Cardiac muscle cell (in vitro differentiated cells and primary cell): ENCODE measurements around the gene CGB5. TPM values are rescaled to one million over a fixed set of nuclear protein-coding genes. Genes with fewer than 3 reads are reported as not detected.

ENCODE experiments used
- DNase-seq, 2 donors: peaks; one replicate each; pipeline versions ENCODE4 v3.0.0 to v3.0.0-alpha.2; 2010 to 2017; ENCODE audit warnings: low read depth in 1 of 2, low spot score in 1 of 2
- H3K27ac ChIP-seq: fragments of 200-600 bp; sonication (generic); 2 replicates; pipeline ENCODE4 v1.5.1; 2016
- H3K27me3 ChIP-seq: fragments of 200-600 bp; sonication (generic); 2 replicates; pipeline ENCODE4 v1.6.0; 2016; ENCODE audit warnings: control low read depth
- H3K36me3 ChIP-seq: fragments of 200-600 bp; sonication (generic); 2 replicates; pipeline ENCODE4 v1.5.1; 2016; ENCODE audit warnings: control low read depth
- H3K4me1 ChIP-seq: fragments of 200-600 bp; sonication (generic); 2 replicates; pipeline ENCODE4 v1.8.1; 2017; ENCODE audit warnings: low read depth, mild to moderate bottlenecking, mixed run types
- H3K4me3 ChIP-seq: fragments of 200-600 bp; sonication (generic); 2 replicates; pipeline ENCODE4 v1.5.1; 2016; ENCODE audit warnings: mild to moderate bottlenecking
- H3K9me3 ChIP-seq: fragments of 200-600 bp; sonication (generic); 2 replicates; pipeline ENCODE4 v1.5.1; 2017; ENCODE audit warnings: low read depth, mild to moderate bottlenecking, control low read depth
- CTCF ChIP-seq: IDR thresholded peaks from 2 replicates; pipeline ENCODE4 v1.5.1; 2012; ENCODE audit warnings: low read depth, mild to moderate bottlenecking, low read length
- polyA plus RNA-seq: library from polyadenylated mRNA; unstranded; fragments of >200 nt; fragmentation: Nextera tagmentation; extraction: Ambion mirVana; gene quantifications from 2 replicates; pipeline ENCODE4 v1.2.1, GENCODE V29; 2016
- total RNA-seq: library from RNA; depleted of rRNA; stranded (reverse); fragments of >200 nt; gene quantifications from 2 replicates; pipeline ENCODE4 v1.2.3, GENCODE V29; 2016

The CGB5 gene
- total and polyA plus RNA-seq, 2 experiments from 2014 or later, result not detected

GRCh38 chr19:49085868-49086232 is 42.2 kb downstream of the CGB5 start:
- H3K4me3 ChIP-seq, result peak overlapping the region; percentile 76
- peaks cover 6% of the 10 kb centered on the region for H3K4me1 ChIP-seq
- DNase-seq, result no peak
- no peaks in the 10 kb centered on the region for H3K9me3 ChIP-seq
- no peak for TF ChIP-seq CTCF
- no peaks in the 10 kb centered on the region for H3K27me3 ChIP-seq
- peaks cover 21% of the 10 kb centered on the region for H3K36me3 ChIP-seq
- peak overlapping the region; percentile 98 for H3K27ac ChIP-seq

- no peak overlapping the region for H3K27ac ChIP-seq
- DNase-seq, result no peak
- no peaks in the 10 kb centered on the region for H3K27me3 ChIP-seq
- no peak for TF ChIP-seq CTCF
- peaks cover 24% of the 10 kb centered on the region for H3K36me3 ChIP-seq
- H3K9me3 ChIP-seq, result no peaks in the 10 kb centered on the region
- H3K4me3 ChIP-seq, result peak overlapping the region; percentile 76
- peaks cover 6% of the 10 kb centered on the region for H3K4me1 ChIP-seq
Observed at GRCh38 chr19:49086296-49086695, 42.6 kb downstream of the CGB5 start.

- Histone ChIP-seq H3K9me3 (no peaks in the 10 kb centered on the region), H3K36me3 (peaks cover 55% of the 10 kb centered on the region), H3K4me1 (peaks cover 3% of the 10 kb centered on the region), H3K27ac (no peak overlapping the region), H3K4me3 (no peak overlapping the region), H3K27me3 (no peaks in the 10 kb centered on the region)
- no peak for TF ChIP-seq CTCF
- DNase-seq, result no peak
Observed at GRCh38 chr19:49091391-49092038, 47.9 kb downstream of the CGB5 start.

GRCh38 chr19:49092686-49093085 is 49.0 kb downstream of the CGB5 start:
- H3K27ac ChIP-seq, result no peak overlapping the region
- H3K4me3 ChIP-seq, result no peak overlapping the region
- no peaks in the 10 kb centered on the region for H3K9me3 ChIP-seq
- no peaks in the 10 kb centered on the region for H3K27me3 ChIP-seq
- no peak for DNase-seq
- peaks cover 67% of the 10 kb centered on the region for H3K36me3 ChIP-seq
- no peak for TF ChIP-seq CTCF
- H3K4me1 ChIP-seq, result no peaks in the 10 kb centered on the region

Other genes starting within 250 kb of the CGB5 start
- gene BCAT2, start 232.8 kb upstream of the CGB5 start, total RNA-seq, result 127 and 144 TPM in 2 replicates
- 154 and 157 TPM in 2 replicates for gene BCAT2, start 232.8 kb upstream of the CGB5 start, polyA plus RNA-seq
- 27.5 and 43.1 TPM in 2 replicates for gene HSD17B14, start 207.4 kb upstream of the CGB5 start, total RNA-seq
- gene HSD17B14, start 207.4 kb upstream of the CGB5 start, polyA plus RNA-seq, result 31.7 and 35.1 TPM in 2 replicates
- gene PLEKHA4, start 175.2 kb upstream of the CGB5 start, total RNA-seq, result 22.5 and 27.1 TPM in 2 replicates
- gene PLEKHA4, start 175.2 kb upstream of the CGB5 start, polyA plus RNA-seq, result 29.4 and 37.1 TPM in 2 replicates
- 54.1 and 85.1 TPM in 2 replicates for gene PPP1R15A, start 171.4 kb upstream of the CGB5 start, total RNA-seq
- 87.6 and 95.7 TPM in 2 replicates for gene PPP1R15A, start 171.4 kb upstream of the CGB5 start, polyA plus RNA-seq
- 0.25 and 2.0 TPM in 2 replicates for gene TULP2, start 145.1 kb upstream of the CGB5 start, total RNA-seq
- gene TULP2, start 145.1 kb upstream of the CGB5 start, polyA plus RNA-seq, result 0.26 and 1.0 TPM in 2 replicates
- gene NUCB1, start 143.5 kb upstream of the CGB5 start, total RNA-seq, result 274 and 337 TPM in 2 replicates
- 230 and 290 TPM in 2 replicates for gene NUCB1, start 143.5 kb upstream of the CGB5 start, polyA plus RNA-seq
- gene DHDH, start 110.1 kb upstream of the CGB5 start, total RNA-seq, result 2.2 and 4.8 TPM in 2 replicates
- 7.0 and 10.2 TPM in 2 replicates for gene DHDH, start 110.1 kb upstream of the CGB5 start, polyA plus RNA-seq
- gene BAX, start 89.0 kb upstream of the CGB5 start, total RNA-seq, result 64.2 and 126 TPM in 2 replicates
- 68.7 and 95.2 TPM in 2 replicates for gene BAX, start 89.0 kb upstream of the CGB5 start, polyA plus RNA-seq
- gene FTL, start 78.5 kb upstream of the CGB5 start, total RNA-seq, result 760 and 891 TPM in 2 replicates
- gene FTL, start 78.5 kb upstream of the CGB5 start, polyA plus RNA-seq, result 1,227 and 1,335 TPM in 2 replicates
- gene GYS1, start 50.5 kb upstream of the CGB5 start, total RNA-seq, result 155 and 165 TPM in 2 replicates
- gene GYS1, start 50.5 kb upstream of the CGB5 start, polyA plus RNA-seq, result 175 and 195 TPM in 2 replicates
- 240 and 294 TPM in 2 replicates for gene RUVBL2, start 50.0 kb upstream of the CGB5 start, total RNA-seq
- gene RUVBL2, start 50.0 kb upstream of the CGB5 start, polyA plus RNA-seq, result 128 and 167 TPM in 2 replicates
- gene LHB, start 26.8 kb upstream of the CGB5 start, total RNA-seq, result 1.8 TPM in 1 of 2 replicates, not detected in the other
- gene LHB, start 26.8 kb upstream of the CGB5 start, polyA plus RNA-seq, result 2.7 TPM in 1 of 2 replicates, not detected in the other
- gene CGB3, start 19.5 kb upstream of the CGB5 start, total RNA-seq, result not detected in 2 replicates
- 0.26 TPM in 1 of 2 replicates, not detected in the other for gene CGB3, start 19.5 kb upstream of the CGB5 start, polyA plus RNA-seq
- gene CGB2, start 12.0 kb upstream of the CGB5 start, total RNA-seq, result not detected in 2 replicates
- gene CGB2, start 12.0 kb upstream of the CGB5 start, polyA plus RNA-seq, result 1.5 TPM in 1 of 2 replicates, not detected in the other
- not detected in 2 replicates for gene CGB1, start 7.0 kb upstream of the CGB5 start, total RNA-seq
- not detected in 2 replicates for gene CGB1, start 7.0 kb upstream of the CGB5 start, polyA plus RNA-seq
- not detected in 2 replicates for gene CGB8, start 5.3 kb downstream of the CGB5 start, total RNA-seq
- gene CGB8, start 5.3 kb downstream of the CGB5 start, polyA plus RNA-seq, result not detected in 2 replicates
- 3.9 and 8.3 TPM in 2 replicates for gene CGB7, start 13.9 kb downstream of the CGB5 start, total RNA-seq
- gene CGB7, start 13.9 kb downstream of the CGB5 start, polyA plus RNA-seq, result 6.5 and 11.5 TPM in 2 replicates
- gene NTF4, start 21.0 kb downstream of the CGB5 start, total RNA-seq, result 11.8 TPM in 2 replicates
- gene NTF4, start 21.0 kb downstream of the CGB5 start, polyA plus RNA-seq, result 17.0 and 31.7 TPM in 2 replicates
- gene KCNA7, start 28.9 kb downstream of the CGB5 start, total RNA-seq, result 1.1 and 2.3 TPM in 2 replicates
- 1.3 and 1.6 TPM in 2 replicates for gene KCNA7, start 28.9 kb downstream of the CGB5 start, polyA plus RNA-seq
- 396 and 598 TPM in 2 replicates for gene SNRNP70, start 41.6 kb downstream of the CGB5 start, total RNA-seq
- 470 and 492 TPM in 2 replicates for gene SNRNP70, start 41.6 kb downstream of the CGB5 start, polyA plus RNA-seq
- gene LIN7B, start 70.5 kb downstream of the CGB5 start, total RNA-seq, result 20.0 and 24.5 TPM in 2 replicates
- gene LIN7B, start 70.5 kb downstream of the CGB5 start, polyA plus RNA-seq, result 34.6 and 37.8 TPM in 2 replicates
- gene C19orf73, start 75.3 kb downstream of the CGB5 start, total RNA-seq, result 2.1 and 12.5 TPM in 2 replicates
- gene C19orf73, start 75.3 kb downstream of the CGB5 start, polyA plus RNA-seq, result 3.7 and 9.6 TPM in 2 replicates
- 27.3 and 30.4 TPM in 2 replicates for gene PPFIA3, start 75.7 kb downstream of the CGB5 start, total RNA-seq
- 29.3 and 32.5 TPM in 2 replicates for gene PPFIA3, start 75.7 kb downstream of the CGB5 start, polyA plus RNA-seq
- 255 and 389 TPM in 2 replicates for gene HRC, start 111.5 kb downstream of the CGB5 start, total RNA-seq
- 184 and 255 TPM in 2 replicates for gene HRC, start 111.5 kb downstream of the CGB5 start, polyA plus RNA-seq
- gene TRPM4, start 113.9 kb downstream of the CGB5 start, total RNA-seq, result 51.3 and 106 TPM in 2 replicates
- 74.2 and 119 TPM in 2 replicates for gene TRPM4, start 113.9 kb downstream of the CGB5 start, polyA plus RNA-seq